Measurements from ENCODE around the gene AJAP1. TPM values are rescaled to one million over a fixed set of nuclear protein-coding genes. Genes with fewer than 3 reads are reported as not detected.

Gene AJAP1
- total RNA-seq, 1 donor from 2014 or later, result 0.21 TPM

DNA sequence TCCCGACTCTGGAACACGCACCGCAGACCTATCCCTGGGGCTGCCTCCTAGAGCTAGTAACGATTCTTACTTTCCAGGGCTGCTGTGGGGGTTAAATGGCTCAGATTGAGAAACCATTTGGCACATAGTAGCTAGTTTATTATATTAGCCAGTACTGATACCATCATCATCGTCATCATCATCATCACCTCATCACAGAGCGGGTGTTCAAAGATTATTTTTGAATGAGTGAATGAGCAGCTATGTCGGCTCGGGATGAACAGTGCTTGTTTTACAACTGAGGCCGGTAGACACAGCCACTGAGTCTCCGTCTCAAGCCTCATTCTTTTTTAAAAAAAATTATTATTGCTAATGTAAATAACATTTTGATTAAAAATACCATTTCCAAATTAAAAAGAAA, 13.5 kb upstream of the AJAP1 start:
- TF ChIP-seq, protein P1, sequence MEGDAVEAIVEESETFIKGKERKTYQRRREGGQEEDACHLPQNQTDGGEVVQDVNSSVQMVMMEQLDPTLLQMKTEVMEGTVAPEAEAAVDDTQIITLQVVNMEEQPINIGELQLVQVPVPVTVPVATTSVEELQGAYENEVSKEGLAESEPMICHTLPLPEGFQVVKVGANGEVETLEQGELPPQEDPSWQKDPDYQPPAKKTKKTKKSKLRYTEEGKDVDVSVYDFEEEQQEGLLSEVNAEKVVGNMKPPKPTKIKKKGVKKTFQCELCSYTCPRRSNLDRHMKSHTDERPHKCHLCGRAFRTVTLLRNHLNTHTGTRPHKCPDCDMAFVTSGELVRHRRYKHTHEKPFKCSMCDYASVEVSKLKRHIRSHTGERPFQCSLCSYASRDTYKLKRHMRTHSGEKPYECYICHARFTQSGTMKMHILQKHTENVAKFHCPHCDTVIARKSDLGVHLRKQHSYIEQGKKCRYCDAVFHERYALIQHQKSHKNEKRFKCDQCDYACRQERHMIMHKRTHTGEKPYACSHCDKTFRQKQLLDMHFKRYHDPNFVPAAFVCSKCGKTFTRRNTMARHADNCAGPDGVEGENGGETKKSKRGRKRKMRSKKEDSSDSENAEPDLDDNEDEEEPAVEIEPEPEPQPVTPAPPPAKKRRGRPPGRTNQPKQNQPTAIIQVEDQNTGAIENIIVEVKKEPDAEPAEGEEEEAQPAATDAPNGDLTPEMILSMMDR (IDR thresholded peaks at IDR 0.05; ENCODE audit: unreplicated experiment), result no peak
- no peak for DNase-seq (ENCODE audit: low spot score)
- H3K36me3 Mint-ChIP-seq (ENCODE audit: low read depth, unreplicated experiment), result no peaks in the 10 kb centered on the region
- peaks cover 2% of the 10 kb centered on the region for H3K27me3 Mint-ChIP-seq (ENCODE audit: unreplicated experiment)
- H3K4me1 Mint-ChIP-seq (ENCODE audit: unreplicated experiment), result no peaks in the 10 kb centered on the region
- no peak overlapping the region for H3K27ac Mint-ChIP-seq (ENCODE audit: unreplicated experiment)
- no peaks in the 10 kb centered on the region for H3K9me3 Mint-ChIP-seq (ENCODE audit: unreplicated experiment)
- no peak overlapping the region for H3K4me3 Mint-ChIP-seq (ENCODE audit: unreplicated experiment)

DNA sequence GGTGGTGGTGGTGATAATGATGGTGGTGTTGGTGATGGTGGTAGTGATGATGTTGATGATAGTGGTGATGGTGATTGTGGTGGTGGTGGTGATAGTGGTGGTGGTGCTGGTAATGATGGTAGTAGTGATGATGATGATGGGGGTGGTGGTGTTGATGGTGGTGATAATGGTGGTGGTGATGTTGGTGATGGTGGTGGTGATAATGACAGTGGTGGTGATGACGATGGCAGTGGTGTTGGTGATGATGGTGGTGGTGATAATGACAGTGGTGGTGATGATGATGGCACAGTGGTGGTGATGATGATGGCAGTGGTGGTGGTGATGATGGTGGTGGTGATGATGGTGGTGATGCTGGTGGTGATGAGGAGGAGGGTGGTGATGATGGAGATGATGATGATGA, 7.0 kb upstream of the AJAP1 start:
- H3K36me3 Mint-ChIP-seq (ENCODE audit: low read depth, unreplicated experiment), result no peaks in the 10 kb centered on the region
- no peak for DNase-seq (ENCODE audit: low spot score)
- TF ChIP-seq, protein P1 (IDR thresholded peaks at IDR 0.05; ENCODE audit: unreplicated experiment), result no peak
- no peaks in the 10 kb centered on the region for H3K27me3 Mint-ChIP-seq (ENCODE audit: unreplicated experiment)
- H3K27ac Mint-ChIP-seq (ENCODE audit: unreplicated experiment), result no peak overlapping the region
- H3K4me3 Mint-ChIP-seq (ENCODE audit: unreplicated experiment), result no peak overlapping the region
- H3K9me3 Mint-ChIP-seq (ENCODE audit: unreplicated experiment), result no peaks in the 10 kb centered on the region
- no peaks in the 10 kb centered on the region for H3K4me1 Mint-ChIP-seq (ENCODE audit: unreplicated experiment)

DNA sequence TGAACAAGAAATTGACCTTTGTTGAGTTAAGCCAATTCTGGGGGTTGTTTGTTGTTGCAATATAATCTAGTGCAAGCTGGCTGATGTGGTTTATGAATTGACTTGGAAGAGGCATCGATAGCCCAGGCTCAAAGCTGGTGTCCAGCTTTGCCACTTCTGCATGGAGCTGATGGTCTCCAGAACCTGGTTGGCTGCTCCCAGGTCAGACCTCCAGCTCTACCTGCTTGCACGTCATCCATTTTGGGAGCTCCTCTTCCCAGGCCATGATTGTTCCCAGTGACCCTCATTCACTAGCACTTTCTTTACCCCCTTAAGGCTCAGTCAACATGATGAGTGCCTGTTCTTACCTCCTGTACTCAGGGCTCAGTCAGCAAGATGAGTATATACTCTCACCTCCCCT, 5.8 kb upstream of the AJAP1 start:
- Mint-ChIP-seq H3K4me3 (ENCODE audit: unreplicated experiment) (no peak overlapping the region), H3K4me1 (ENCODE audit: unreplicated experiment) (no peaks in the 10 kb centered on the region), H3K36me3 (ENCODE audit: low read depth, unreplicated experiment) (no peaks in the 10 kb centered on the region), H3K9me3 (ENCODE audit: unreplicated experiment) (no peaks in the 10 kb centered on the region), H3K27me3 (ENCODE audit: unreplicated experiment) (peaks cover 5% of the 10 kb centered on the region), H3K27ac (ENCODE audit: unreplicated experiment) (no peak overlapping the region)
- DNase-seq (ENCODE audit: low spot score), result no peak
- TF ChIP-seq, protein P1 (IDR thresholded peaks at IDR 0.05; ENCODE audit: unreplicated experiment), result no peak

DNA sequence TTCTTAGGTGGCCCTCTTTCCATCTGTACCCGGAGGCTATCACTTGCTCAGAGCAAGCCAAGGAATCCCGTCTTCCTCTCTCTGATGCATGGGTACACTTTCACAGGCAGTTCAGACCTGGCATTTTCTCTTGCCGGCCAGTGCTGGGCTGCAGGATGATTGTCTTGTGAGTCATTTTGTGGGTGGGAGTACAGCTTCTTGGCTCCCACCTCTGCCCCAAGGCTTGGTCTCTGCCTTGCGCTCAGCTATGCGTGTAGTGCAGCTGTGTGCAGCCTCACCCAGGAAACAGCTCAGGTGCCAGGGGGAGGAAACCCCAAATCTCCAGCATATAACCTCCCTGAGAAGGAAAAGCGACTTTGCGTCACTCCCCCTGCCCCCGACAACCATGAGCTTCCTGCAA, 3.9 kb upstream of the AJAP1 start:
- H3K4me3 Mint-ChIP-seq (ENCODE audit: unreplicated experiment), result no peak overlapping the region
- peaks cover 6% of the 10 kb centered on the region for H3K27me3 Mint-ChIP-seq (ENCODE audit: unreplicated experiment)
- TF ChIP-seq, protein P1 (IDR thresholded peaks at IDR 0.05; ENCODE audit: unreplicated experiment), result no peak
- H3K9me3 Mint-ChIP-seq (ENCODE audit: unreplicated experiment), result no peaks in the 10 kb centered on the region
- DNase-seq (ENCODE audit: low spot score), result no peak
- no peaks in the 10 kb centered on the region for H3K4me1 Mint-ChIP-seq (ENCODE audit: unreplicated experiment)
- no peak overlapping the region for H3K27ac Mint-ChIP-seq (ENCODE audit: unreplicated experiment)
- H3K36me3 Mint-ChIP-seq (ENCODE audit: low read depth, unreplicated experiment), result no peaks in the 10 kb centered on the region

DNA sequence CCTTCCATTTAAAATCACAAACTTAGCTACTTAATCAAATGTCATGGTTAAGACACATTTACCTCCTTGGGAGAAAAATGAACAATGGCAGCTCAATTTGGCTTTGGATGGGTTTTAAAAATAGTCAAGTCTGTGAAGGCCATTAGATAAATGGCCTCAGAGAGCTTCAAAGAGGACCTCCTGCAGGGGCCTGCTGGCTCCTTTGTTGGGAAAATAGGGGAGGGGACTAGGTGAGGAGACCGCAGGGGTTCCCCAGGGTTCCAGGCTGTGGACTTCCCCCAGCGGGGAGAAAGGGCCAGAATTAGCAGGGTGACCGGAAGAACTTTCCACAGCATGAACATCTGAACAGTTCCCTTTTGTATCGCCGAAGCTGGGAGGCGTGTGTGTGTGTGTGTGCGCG, 3.4 kb upstream of the AJAP1 start:
- no peak for DNase-seq (ENCODE audit: low spot score)
- Mint-ChIP-seq H3K9me3 (ENCODE audit: unreplicated experiment) (no peaks in the 10 kb centered on the region), H3K4me1 (ENCODE audit: unreplicated experiment) (no peaks in the 10 kb centered on the region), H3K36me3 (ENCODE audit: low read depth, unreplicated experiment) (no peaks in the 10 kb centered on the region), H3K27ac (ENCODE audit: unreplicated experiment) (no peak overlapping the region), H3K4me3 (ENCODE audit: unreplicated experiment) (no peak overlapping the region), H3K27me3 (ENCODE audit: unreplicated experiment) (peaks cover 6% of the 10 kb centered on the region)
- TF ChIP-seq, protein P1 (IDR thresholded peaks at IDR 0.05; ENCODE audit: unreplicated experiment), result no peak
